Breast epithelium (tissue), 4 donors: ENCODE measurements around the gene METRNL. TPM values are rescaled to one million over a fixed set of nuclear protein-coding genes. Genes with fewer than 3 reads are reported as not detected.

ENCODE experiments used
- DNase-seq, 2 donors: peaks; one replicate each; pipeline ENCODE4 v3.0.0-alpha.2; 2019; ENCODE audit warnings: low spot score in 2 of 2
- H3K27ac ChIP-seq, 2 donors: fragments of 200-600 bp; sonication (generic) in 1 of 2; one replicate each; pipeline ENCODE4 v1.5.1; 2016 to 2019; ENCODE audit warnings: mild to moderate bottlenecking in 1 of 2
- H3K27me3 ChIP-seq, 2 donors: fragments of 200-600 bp; sonication (generic) in 1 of 2; one replicate each; pipeline versions ENCODE4 v1.5.1 to v1.6.0; 2017 to 2019; ENCODE audit warnings: control low read depth in 1 of 2, mild to moderate bottlenecking in 1 of 2
- H3K36me3 ChIP-seq: fragments of 200-600 bp; one replicate; pipeline ENCODE4 v1.5.1; 2019
- H3K4me1 ChIP-seq, 2 donors: fragments of 200-600 bp; sonication (generic); one replicate each; pipeline ENCODE4 v1.5.1; 2016 to 2019; ENCODE audit warnings: control low read depth in 1 of 2
- H3K4me3 ChIP-seq, 3 donors: fragments of 200-600 bp; sonication (generic); 1 replicate in 2 of 3; 2 replicates in 1 of 3; pipeline ENCODE4 v1.5.1; 2016 to 2019; ENCODE audit warnings: mild to moderate bottlenecking in 3 of 3, moderate library complexity in 2 of 3
- H3K9me3 ChIP-seq, 2 donors: fragments of 200-600 bp; sonication (generic) in 1 of 2; one replicate each; pipeline ENCODE4 v1.5.1; 2016 to 2019; ENCODE audit warnings: control low read depth in 1 of 2
- POLR2A ChIP-seq: fragments of 450-650 bp; IDR thresholded peaks from one replicate; pipeline ENCODE4 v1.6.1; 2016; ENCODE audit warnings: antibody characterized with exemption, mild to moderate bottlenecking, moderate library complexity
- POLR2AphosphoS5 ChIP-seq, 3 donors: sonication (generic); formaldehyde crosslinking; IDR thresholded peaks; one replicate each; pipeline ENCODE4 v1.6.1; 2017; ENCODE audit warnings: antibody characterized with exemption in 3 of 3
- intact Hi-C: fragments of 100-400 bp; cut with DNase I; formaldehyde crosslinking; loops from one replicate; pipeline ENCODE4 v1.15.1; 2023; ENCODE audit warnings: low total_unique reads
- total RNA-seq, 3 donors: library from RNA; depleted of rRNA; stranded (reverse); fragments of >200 nt; gene quantifications; one replicate each; pipeline ENCODE4 v1.1.0, GENCODE V29; 2016
- TF ChIP-seq, protein P1 (sequence below), 3 donors: fragments of 450-650 bp; IDR thresholded peaks; one replicate each; pipeline ENCODE4 v1.5.1; 2016 to 2017; ENCODE audit warnings: antibody characterized with exemption in 3 of 3, mild to moderate bottlenecking in 3 of 3, moderate library complexity in 3 of 3

Gene METRNL
- total RNA-seq, 3 donors from 2014 or later = 41.6 to 102 (median 54.1) TPM

DNA sequence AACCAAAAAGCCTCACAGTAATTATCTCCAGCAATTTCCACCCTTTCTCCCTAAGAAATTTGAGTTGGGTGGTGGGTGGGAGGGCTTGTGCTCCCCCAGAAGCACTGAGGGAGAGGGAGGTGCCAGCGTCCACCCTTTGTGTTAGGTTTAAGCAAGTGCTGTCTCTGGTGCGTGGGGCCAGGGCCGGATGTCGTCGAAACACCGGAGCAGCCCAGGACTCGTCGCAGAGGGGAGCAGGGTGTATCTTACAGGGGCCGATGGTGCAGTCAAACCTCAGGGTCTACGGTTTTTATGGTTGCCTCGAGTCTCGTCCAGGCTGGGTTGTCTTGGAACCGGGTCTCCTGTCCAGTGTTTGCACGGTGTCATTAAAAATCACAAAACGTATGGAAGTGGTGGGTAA, 35.3 kb downstream of the METRNL start:
- H3K4me3 ChIP-seq = no peak overlapping the region
- intact Hi-C loops = no loop called here
- no peaks in the 10 kb centered on the region for H3K9me3 ChIP-seq
- no peaks in the 10 kb centered on the region for H3K27me3 ChIP-seq
- H3K36me3 ChIP-seq = no peaks in the 10 kb centered on the region
- TF ChIP-seq POLR2A (no peak), POLR2AphosphoS5 (IDR thresholded peaks at IDR 0.05) (no peak)
- TF ChIP-seq, protein P1, sequence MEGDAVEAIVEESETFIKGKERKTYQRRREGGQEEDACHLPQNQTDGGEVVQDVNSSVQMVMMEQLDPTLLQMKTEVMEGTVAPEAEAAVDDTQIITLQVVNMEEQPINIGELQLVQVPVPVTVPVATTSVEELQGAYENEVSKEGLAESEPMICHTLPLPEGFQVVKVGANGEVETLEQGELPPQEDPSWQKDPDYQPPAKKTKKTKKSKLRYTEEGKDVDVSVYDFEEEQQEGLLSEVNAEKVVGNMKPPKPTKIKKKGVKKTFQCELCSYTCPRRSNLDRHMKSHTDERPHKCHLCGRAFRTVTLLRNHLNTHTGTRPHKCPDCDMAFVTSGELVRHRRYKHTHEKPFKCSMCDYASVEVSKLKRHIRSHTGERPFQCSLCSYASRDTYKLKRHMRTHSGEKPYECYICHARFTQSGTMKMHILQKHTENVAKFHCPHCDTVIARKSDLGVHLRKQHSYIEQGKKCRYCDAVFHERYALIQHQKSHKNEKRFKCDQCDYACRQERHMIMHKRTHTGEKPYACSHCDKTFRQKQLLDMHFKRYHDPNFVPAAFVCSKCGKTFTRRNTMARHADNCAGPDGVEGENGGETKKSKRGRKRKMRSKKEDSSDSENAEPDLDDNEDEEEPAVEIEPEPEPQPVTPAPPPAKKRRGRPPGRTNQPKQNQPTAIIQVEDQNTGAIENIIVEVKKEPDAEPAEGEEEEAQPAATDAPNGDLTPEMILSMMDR (IDR thresholded peaks at IDR 0.05) = no peak
- peaks cover 0 to 6% of the 10 kb centered on the region in 2 donors for H3K4me1 ChIP-seq
- DNase-seq = no peak
- no peak overlapping the region for H3K27ac ChIP-seq

DNA sequence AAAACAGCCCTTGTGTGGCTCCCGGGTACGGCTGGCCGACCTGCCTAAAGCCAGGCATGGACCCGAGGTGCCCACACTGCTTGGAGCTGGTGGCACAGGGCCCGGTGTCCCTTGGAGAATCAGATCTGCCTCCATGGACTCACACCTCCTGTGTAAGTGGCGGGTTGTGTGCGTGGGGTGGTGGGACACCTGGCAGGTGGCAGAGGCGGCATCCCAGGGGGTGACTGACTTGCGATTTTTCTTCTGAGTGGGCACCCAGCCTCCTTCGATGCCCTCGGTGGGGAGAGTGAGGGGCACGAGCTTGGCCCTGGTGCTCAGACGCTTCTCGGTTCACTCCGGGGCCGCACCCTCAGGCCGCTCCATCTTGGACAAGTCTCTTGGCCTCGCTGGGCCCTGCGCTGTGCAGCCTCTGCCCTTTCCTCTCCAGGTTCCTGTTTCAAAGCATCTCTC, 35.8 kb downstream of the METRNL start:
- H3K27me3 ChIP-seq = no peaks in the 10 kb centered on the region
- peaks cover 0 to under 1% of the 10 kb centered on the region in 2 donors for H3K4me1 ChIP-seq
- no peak for DNase-seq
- TF ChIP-seq, protein P1 (IDR thresholded peaks at IDR 0.05) = no peak
- TF ChIP-seq POLR2AphosphoS5 (IDR thresholded peaks at IDR 0.05) = no peak
- no peak for TF ChIP-seq POLR2A
- H3K27ac ChIP-seq = no peak overlapping the region
- no peak overlapping the region for H3K4me3 ChIP-seq
- intact Hi-C loops = no loop called here
- H3K9me3 ChIP-seq = no peaks in the 10 kb centered on the region
- H3K36me3 ChIP-seq = no peaks in the 10 kb centered on the region

DNA sequence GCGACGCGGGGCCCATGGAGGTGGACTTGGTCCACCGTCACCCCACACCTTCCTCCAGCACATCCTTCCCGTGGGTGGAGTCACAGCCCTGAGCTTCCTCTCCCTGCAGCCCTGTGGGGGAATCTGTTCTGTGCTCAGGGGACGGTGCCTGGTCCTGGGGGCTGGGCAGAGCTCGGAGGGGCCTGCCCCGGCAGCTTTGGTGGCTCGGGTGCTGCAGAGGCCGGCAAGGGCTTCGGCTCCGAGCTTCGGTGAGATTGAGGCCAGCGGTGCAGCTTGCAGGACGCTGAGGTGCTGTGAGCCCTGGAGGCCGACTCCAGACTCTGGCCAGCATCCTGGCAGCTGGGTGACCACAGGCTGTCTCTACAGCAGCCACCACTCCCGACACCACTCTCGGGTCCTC, 36.4 kb downstream of the METRNL start:
- Histone ChIP-seq H3K27ac (no peak overlapping the region), H3K9me3 (no peaks in the 10 kb centered on the region), H3K4me1 (no peaks in the 10 kb centered on the region), H3K36me3 (no peaks in the 10 kb centered on the region), H3K27me3 (no peaks in the 10 kb centered on the region), H3K4me3 (no peak overlapping the region)
- no peak for DNase-seq
- intact Hi-C loops = no loop called here
- TF ChIP-seq POLR2A (no peak), POLR2AphosphoS5 (IDR thresholded peaks at IDR 0.05) (no peak)
- TF ChIP-seq, protein P1 (IDR thresholded peaks at IDR 0.05) = no peak

DNA sequence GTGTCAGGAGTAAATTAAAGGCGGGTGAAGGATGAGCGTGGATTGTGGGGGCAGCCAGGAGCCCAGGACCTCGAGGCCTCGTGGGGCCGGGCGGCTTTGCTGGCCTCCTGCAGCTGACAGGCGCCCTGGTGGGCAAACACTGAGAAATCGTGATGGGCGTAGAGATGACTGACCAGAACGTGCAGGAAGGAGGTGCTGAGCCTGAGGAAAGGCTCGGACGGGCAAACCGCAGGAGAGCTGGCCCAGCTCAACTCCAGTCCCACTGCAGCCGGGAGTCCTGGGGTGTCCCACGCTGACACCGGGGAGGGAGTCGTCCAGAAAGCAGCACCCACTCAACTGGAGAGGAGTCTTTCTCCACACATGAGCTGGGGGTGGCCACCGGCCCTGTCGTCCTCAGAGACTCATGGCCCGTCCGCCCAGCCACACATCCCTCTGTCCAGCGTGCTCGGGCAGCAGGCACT, 36.9 kb downstream of the METRNL start:
- intact Hi-C loops = no loop called here
- Histone ChIP-seq H3K27me3 (no peaks in the 10 kb centered on the region), H3K27ac (no peak overlapping the region), H3K4me1 (no peaks in the 10 kb centered on the region), H3K4me3 (no peak overlapping the region), H3K36me3 (no peaks in the 10 kb centered on the region), H3K9me3 (no peaks in the 10 kb centered on the region)
- TF ChIP-seq POLR2A (no peak), POLR2AphosphoS5 (IDR thresholded peaks at IDR 0.05) (no peak)
- TF ChIP-seq, protein P1 (IDR thresholded peaks at IDR 0.05) = no peak
- DNase-seq = no peak

DNA sequence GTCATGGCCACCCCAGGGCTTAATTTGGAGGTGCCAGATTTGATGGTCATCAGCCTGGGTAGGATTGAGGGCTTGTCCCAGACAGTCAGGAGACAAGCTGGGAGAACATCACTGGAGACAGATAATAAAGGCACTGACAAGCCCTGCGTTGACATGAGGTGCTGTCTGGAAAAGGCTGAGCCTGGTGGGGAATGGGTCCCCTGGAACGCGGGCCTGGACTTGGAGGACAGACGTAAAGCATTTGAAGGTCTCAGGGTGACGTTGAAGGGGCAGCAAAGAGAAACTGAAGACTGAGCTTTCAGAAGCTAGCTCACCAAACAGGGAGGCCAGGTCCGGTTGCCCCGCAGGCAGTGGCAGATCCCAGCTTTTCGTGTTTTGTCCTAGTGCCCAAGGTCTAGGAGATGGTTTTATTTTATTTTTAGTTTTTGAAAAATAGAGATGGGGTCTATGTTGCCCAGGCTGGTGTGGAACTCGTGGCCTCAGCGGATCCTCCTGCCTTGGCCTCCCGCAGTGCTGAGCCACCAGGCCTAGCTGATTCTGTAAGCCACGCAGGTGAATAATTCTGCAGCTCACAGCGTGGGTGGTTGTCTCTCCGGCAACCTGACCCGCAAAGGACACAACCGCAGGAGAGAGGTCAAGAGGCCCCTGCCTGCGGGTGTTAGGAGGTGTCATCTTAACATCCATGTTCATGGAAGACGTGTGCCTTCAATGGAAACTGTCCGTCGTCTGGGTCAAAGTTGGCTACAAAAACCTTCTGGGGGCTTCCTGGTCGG, 37.6 kb downstream of the METRNL start:
- H3K4me1 ChIP-seq = no peaks in the 10 kb centered on the region
- no peak overlapping the region for H3K4me3 ChIP-seq
- H3K9me3 ChIP-seq = no peaks in the 10 kb centered on the region
- TF ChIP-seq, protein P1 (IDR thresholded peaks at IDR 0.05) = no peak
- TF ChIP-seq POLR2A (no peak), POLR2AphosphoS5 (IDR thresholded peaks at IDR 0.05) (no peak)
- intact Hi-C loops = no loop called here
- no peak overlapping the region for H3K27ac ChIP-seq
- no peak for DNase-seq
- no peaks in the 10 kb centered on the region for H3K36me3 ChIP-seq
- peaks cover 0 to 5% of the 10 kb centered on the region in 2 donors for H3K27me3 ChIP-seq
